Measurements from ENCODE around the gene CHAF1A. TPM values are rescaled to one million over a fixed set of nuclear protein-coding genes. Genes with fewer than 3 reads are reported as not detected.

CHAF1A gene
- total and polyA plus RNA-seq, 4 donors: 5.2 to 9.3 (median 6.7) TPM

DNA sequence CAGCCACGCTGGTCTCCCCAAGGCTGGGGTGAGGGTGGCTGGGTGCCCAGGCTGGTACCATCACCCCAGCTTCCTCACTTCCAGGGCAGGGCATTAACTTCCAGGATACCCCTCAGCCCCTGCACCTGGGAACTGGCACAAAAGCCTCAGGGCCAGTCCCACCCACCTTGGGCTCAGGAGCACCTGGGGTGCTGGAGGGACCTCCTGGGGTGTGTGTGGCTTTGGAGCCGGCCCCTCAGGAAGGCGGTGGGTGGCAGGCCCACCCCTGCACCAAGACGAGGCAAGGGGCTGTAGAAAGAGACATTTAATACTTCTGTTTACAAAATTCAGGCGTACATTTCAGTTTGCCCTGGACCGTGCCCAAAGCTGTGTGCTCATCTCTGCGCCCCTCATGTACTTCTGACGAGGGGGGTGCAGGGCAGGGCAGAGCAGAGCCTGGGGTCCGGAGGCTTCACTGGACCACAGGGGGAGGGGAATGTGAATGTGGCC is 42.3 kb upstream of the CHAF1A start:
- H3K27ac ChIP-seq (ENCODE audit: low read depth in 1 of 2, low read length in 2 of 2): no peak overlapping the region
- WGBS, 2 donors: 77 to 80% methylated on average over 9 of the region's 9 CpGs
- intact Hi-C loops (cut with DNase I): no loop called here
- ATAC-seq (ENCODE audit: low FRiP score) (no peak), DNase-seq (no peak)
- H3K27me3 ChIP-seq (ENCODE audit: control insufficient read depth in 1 of 2, insufficient read depth in 2 of 2, low read length in 1 of 2): no peaks in the 10 kb centered on the region
- H3K36me3 ChIP-seq (ENCODE audit: control insufficient read depth in 1 of 2, insufficient read depth in 2 of 2, low read length in 1 of 2): peaks cover 0 to 5% of the 10 kb centered on the region in 2 donors
- H3K9me3 ChIP-seq (ENCODE audit: control insufficient read depth, low read length): no peaks in the 10 kb centered on the region
- no peaks in the 10 kb centered on the region for H3K4me1 ChIP-seq (ENCODE audit: control insufficient read depth in 1 of 2, insufficient read depth in 2 of 2, low read length in 2 of 2)
- no peak overlapping the region for H3K4me3 ChIP-seq (ENCODE audit: low read length in 2 of 2)

DNA sequence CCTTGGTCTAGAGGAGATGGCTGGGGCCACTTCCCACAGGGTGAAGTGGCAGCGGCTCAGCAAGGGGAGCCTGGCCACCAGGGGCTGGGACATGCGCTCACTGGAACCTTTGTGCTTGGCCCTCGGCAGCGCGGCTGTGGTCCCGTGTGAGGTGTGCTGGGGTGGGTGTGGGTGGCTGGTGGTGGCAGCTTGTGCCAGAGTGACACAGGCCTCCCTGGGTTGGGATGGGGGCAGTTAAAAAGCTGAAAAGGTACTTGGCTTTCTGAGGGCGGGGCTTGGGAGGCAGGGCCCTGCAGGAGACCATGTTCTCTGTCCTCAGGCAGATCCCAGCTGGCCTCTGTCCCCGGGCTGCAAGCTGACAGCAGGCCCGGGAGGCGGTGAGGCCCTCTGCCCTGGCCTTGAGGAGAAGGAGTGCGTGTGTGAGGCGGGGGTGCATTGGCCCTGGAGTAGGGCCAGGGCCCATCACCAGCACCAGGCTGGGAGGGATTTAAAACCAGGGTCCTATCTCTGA is 41.7 kb upstream of the CHAF1A start:
- H3K9me3 ChIP-seq (ENCODE audit: control insufficient read depth, low read length): no peaks in the 10 kb centered on the region
- H3K4me1 ChIP-seq (ENCODE audit: control insufficient read depth in 1 of 2, insufficient read depth in 2 of 2, low read length in 2 of 2): no peaks in the 10 kb centered on the region
- no peak overlapping the region for H3K4me3 ChIP-seq (ENCODE audit: low read length in 2 of 2)
- H3K36me3 ChIP-seq (ENCODE audit: control insufficient read depth in 1 of 2, insufficient read depth in 2 of 2, low read length in 1 of 2): peaks cover 0 to 5% of the 10 kb centered on the region in 2 donors
- no peaks in the 10 kb centered on the region for H3K27me3 ChIP-seq (ENCODE audit: control insufficient read depth in 1 of 2, insufficient read depth in 2 of 2, low read length in 1 of 2)
- no peak overlapping the region for H3K27ac ChIP-seq (ENCODE audit: low read depth in 1 of 2, low read length in 2 of 2)
- intact Hi-C loops (cut with DNase I): no loop called here
- DNase-seq (no peak), ATAC-seq (ENCODE audit: low FRiP score) (no peak)
- 85 to 91% methylated on average over 11 to 12 of the region's 12 CpGs for WGBS, 2 donors

DNA sequence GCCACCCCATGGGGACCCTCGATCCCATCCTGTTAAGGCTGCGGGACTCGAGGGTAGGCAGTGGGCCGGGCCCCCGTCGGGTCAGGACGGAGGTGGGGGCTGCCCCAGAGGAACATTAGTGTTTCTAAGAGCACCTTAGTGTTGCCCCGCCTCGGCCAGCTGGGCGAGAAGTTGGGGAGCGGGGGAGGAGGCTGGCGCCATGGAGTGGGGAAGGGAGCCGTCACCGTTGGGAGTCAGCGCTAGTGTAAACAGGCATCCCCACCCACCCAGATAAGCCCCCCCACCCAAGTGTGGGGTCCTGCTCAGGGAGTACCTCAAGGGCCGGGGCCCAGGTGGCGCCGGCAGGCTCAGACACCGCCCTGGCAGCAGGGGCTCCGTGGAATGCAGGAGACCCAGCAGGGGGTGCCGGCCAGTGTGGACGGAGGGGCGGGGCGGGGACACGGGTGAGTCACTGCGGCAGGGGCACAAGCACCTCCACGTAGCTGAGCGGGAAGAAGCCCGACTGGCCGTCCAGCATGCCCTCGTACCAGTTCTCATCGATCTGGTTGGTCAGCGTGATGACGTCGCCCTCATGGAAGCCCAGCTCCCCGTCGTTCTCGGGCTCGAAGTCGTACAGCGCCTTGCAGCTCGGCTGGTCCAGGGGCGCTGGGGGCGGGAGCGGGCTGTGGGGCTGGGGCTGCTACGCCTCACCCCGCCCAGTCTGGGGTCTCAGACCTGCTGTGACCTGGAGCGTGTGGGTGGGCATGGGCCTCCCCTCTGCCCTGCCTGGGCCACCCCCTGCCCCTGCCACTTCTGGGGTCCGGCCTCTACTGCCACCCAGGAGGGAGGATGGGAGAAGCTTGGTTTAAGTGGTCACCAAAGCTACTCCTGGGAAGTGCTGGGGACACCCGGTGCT is 41.0 kb upstream of the CHAF1A start:
- intact Hi-C loops (cut with DNase I): no loop called here
- no peaks in the 10 kb centered on the region for H3K27me3 ChIP-seq (ENCODE audit: control insufficient read depth in 1 of 2, insufficient read depth in 2 of 2, low read length in 1 of 2)
- no peak for DNase-seq
- peaks cover 0 to 5% of the 10 kb centered on the region in 2 donors for H3K36me3 ChIP-seq (ENCODE audit: control insufficient read depth in 1 of 2, insufficient read depth in 2 of 2, low read length in 1 of 2)
- 89 to 91% methylated on average over 41 to 50 of the region's 50 CpGs for WGBS, 2 donors
- no peak overlapping the region for H3K4me3 ChIP-seq (ENCODE audit: low read length in 2 of 2)
- H3K27ac ChIP-seq (ENCODE audit: low read depth in 1 of 2, low read length in 2 of 2): no peak overlapping the region
- H3K9me3 ChIP-seq (ENCODE audit: control insufficient read depth, low read length): no peaks in the 10 kb centered on the region
- no peaks in the 10 kb centered on the region for H3K4me1 ChIP-seq (ENCODE audit: control insufficient read depth in 1 of 2, insufficient read depth in 2 of 2, low read length in 2 of 2)
- ATAC-seq (ENCODE audit: low FRiP score): no peak

DNA sequence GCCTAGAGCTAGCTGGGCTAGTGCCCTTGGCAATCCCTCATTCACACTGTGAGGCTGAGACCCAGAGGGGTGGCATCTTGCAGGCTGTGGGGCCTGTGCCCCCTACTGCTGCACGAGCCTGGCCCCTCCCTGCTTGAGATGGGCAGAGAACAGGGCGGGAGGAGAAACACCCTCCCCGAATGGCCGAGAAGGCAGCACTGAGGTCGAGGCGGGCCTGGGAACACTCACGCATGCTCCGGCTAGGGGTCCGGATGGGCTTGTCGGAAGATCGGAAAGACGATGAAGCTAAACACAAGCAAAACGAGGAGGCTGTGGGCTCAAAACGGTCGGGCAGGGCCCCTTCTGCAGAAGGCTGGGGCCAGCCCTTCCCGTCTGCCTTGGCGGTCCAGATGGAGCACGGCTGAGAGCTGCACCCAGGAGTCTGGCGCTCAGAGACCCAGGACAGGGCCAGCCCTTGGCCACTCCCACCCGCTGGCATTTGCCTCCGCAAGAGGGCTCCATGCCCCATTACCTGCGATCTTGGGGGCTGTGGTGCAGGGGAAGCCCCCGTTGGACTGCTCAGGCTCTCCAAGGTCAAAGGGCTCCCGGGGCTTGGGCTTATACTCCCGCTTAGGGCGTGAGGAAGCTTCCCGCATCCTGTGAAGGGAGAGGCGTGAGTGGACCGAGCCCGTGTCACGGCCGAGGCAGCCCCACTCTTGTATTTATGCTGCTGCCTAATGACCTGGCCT is 40.2 kb upstream of the CHAF1A start:
- DNase-seq: peak in 1 of 2 donors; percentile 48
- Histone ChIP-seq H3K36me3 (ENCODE audit: control insufficient read depth in 1 of 2, insufficient read depth in 2 of 2, low read length in 1 of 2) (peaks cover 0 to 5% of the 10 kb centered on the region in 2 donors), H3K9me3 (ENCODE audit: control insufficient read depth, low read length) (no peaks in the 10 kb centered on the region), H3K4me1 (ENCODE audit: control insufficient read depth in 1 of 2, insufficient read depth in 2 of 2, low read length in 2 of 2) (no peaks in the 10 kb centered on the region), H3K4me3 (ENCODE audit: low read length in 2 of 2) (no peak overlapping the region), H3K27ac (ENCODE audit: low read depth in 1 of 2, low read length in 2 of 2) (no peak overlapping the region), H3K27me3 (ENCODE audit: control insufficient read depth in 1 of 2, insufficient read depth in 2 of 2, low read length in 1 of 2) (no peaks in the 10 kb centered on the region)
- intact Hi-C loops (cut with DNase I): no loop called here
- ATAC-seq (ENCODE audit: low FRiP score): no peak
- 85 to 88% methylated on average over 32 of the region's 32 CpGs for WGBS, 2 donors

DNA sequence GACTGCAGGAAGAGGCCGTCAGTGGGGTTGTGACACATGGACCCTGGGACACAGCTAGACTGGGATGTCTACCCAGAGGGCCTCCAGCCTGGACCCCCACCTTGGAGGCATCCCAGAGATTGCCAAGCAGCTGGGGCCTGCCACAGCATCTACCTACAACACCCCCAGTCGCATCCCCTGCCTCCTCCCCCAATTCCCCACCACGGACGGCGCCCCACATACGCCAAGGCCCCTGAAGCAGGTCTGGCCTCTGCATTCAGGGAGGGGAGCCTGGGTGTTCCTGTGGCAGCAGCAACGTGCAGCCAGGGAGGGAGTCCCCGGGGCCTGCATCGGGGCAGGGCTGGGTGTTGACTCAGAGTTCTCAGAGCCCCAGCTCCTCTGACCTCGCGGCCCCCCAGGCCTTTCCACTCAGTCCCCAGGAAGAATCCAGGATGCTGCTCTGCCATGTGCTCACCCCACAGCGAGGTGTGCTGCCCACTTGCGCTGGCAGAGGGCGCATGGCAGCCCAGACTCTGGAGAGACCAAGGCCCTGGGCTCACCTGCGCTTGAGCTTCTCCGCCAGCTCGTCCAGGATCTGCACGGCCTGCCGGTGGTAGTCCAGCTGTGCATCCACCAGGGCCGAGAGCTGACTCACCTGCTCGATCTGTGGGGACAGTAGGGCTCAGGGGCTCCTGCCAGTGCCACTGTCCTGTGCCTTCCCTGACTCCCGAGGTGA is 39.5 kb upstream of the CHAF1A start:
- Histone ChIP-seq H3K27ac (ENCODE audit: low read depth in 1 of 2, low read length in 2 of 2) (no peak overlapping the region), H3K27me3 (ENCODE audit: control insufficient read depth in 1 of 2, insufficient read depth in 2 of 2, low read length in 1 of 2) (no peaks in the 10 kb centered on the region), H3K4me3 (ENCODE audit: low read length in 2 of 2) (no peak overlapping the region), H3K9me3 (ENCODE audit: control insufficient read depth, low read length) (no peaks in the 10 kb centered on the region), H3K36me3 (ENCODE audit: control insufficient read depth in 1 of 2, insufficient read depth in 2 of 2, low read length in 1 of 2) (peaks cover 0 to 5% of the 10 kb centered on the region in 2 donors), H3K4me1 (ENCODE audit: control insufficient read depth in 1 of 2, insufficient read depth in 2 of 2, low read length in 2 of 2) (no peaks in the 10 kb centered on the region)
- no peak for ATAC-seq (ENCODE audit: low FRiP score)
- 80 to 82% methylated on average over 21 to 22 of the region's 22 CpGs for WGBS, 2 donors
- DNase-seq: no peak
- intact Hi-C loops (cut with DNase I): no loop called here

DNA sequence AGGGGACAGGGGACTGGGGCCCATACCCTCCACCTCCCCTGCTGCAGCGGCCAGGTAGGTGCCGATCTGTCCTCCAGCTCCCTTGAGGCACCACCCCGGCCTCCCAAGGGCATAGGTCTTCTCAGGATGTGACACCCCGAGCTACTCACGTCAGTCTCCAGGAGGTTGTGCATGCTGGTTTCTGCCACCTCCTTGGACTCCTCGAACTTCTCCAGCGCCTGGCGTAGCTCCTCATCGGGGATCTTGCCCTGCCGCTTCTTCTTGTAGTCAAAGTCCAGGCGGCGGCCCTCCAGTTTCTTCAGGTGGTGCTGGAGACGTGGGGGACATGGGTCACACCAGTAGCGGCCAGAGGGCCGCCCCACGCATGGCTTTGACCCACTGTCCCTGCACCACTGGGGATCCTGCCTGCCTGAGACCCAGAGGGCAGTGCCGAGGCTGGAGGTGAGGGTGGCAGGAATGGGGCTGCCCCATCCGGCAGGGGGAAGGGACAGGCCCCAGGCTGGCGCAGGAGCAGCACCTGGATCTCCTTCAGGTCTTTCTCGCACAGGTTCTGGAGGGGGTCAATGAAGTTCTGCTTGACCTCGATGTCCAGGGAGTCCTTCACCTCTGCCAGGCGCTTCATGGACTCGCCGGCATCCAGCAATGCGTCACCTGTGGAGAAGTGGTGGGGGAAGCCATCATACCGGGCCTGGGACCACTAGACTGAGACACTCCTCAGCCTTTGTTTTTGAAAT is 38.7 kb upstream of the CHAF1A start:
- Histone ChIP-seq H3K27me3 (ENCODE audit: control insufficient read depth in 1 of 2, insufficient read depth in 2 of 2, low read length in 1 of 2) (no peaks in the 10 kb centered on the region), H3K9me3 (ENCODE audit: control insufficient read depth, low read length) (no peaks in the 10 kb centered on the region), H3K36me3 (ENCODE audit: control insufficient read depth in 1 of 2, insufficient read depth in 2 of 2, low read length in 1 of 2) (peaks cover 0 to 5% of the 10 kb centered on the region in 2 donors), H3K27ac (ENCODE audit: low read depth in 1 of 2, low read length in 2 of 2) (no peak overlapping the region), H3K4me1 (ENCODE audit: control insufficient read depth in 1 of 2, insufficient read depth in 2 of 2, low read length in 2 of 2) (no peaks in the 10 kb centered on the region), H3K4me3 (ENCODE audit: low read length in 2 of 2) (no peak overlapping the region)
- 90 to 91% methylated on average over 26 of the region's 26 CpGs for WGBS, 2 donors
- intact Hi-C loops (cut with DNase I): no loop called here
- no peak for ATAC-seq (ENCODE audit: low FRiP score)
- no peak for DNase-seq

DNA sequence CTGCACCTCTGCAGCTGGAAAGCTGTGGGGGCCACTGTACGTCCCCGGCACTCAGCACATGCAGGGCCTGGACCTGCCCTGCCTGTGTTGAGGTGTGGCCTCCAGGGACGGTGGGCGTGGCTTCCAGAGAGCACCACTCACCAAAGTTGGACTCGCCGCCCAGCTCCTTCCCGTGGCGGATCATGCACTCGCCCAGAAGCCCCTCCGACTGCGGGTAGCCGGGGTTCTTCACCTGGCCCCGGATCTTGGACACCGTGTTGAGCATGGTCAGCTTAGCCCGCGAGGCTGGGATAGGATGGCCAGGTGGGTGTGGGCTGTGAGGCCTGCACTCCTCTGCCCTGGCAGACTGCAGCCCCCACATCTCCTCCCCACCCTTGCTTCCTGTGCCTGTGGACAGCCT is 37.1 kb upstream of the CHAF1A start:
- H3K4me3 ChIP-seq (ENCODE audit: low read length in 2 of 2): no peak overlapping the region
- H3K27me3 ChIP-seq (ENCODE audit: control insufficient read depth in 1 of 2, insufficient read depth in 2 of 2, low read length in 1 of 2): no peaks in the 10 kb centered on the region
- no peaks in the 10 kb centered on the region for H3K4me1 ChIP-seq (ENCODE audit: control insufficient read depth in 1 of 2, insufficient read depth in 2 of 2, low read length in 2 of 2)
- intact Hi-C loops (cut with DNase I): no loop called here
- peak in 1 of 2 donors; percentile 55 for DNase-seq
- whole genome bisulfite sequencing, 2 donors: 89 to 92% methylated on average over 14 to 16 of the region's 16 CpGs
- no peak overlapping the region for H3K27ac ChIP-seq (ENCODE audit: low read depth in 1 of 2, low read length in 2 of 2)
- H3K9me3 ChIP-seq (ENCODE audit: control insufficient read depth, low read length): no peaks in the 10 kb centered on the region
- H3K36me3 ChIP-seq (ENCODE audit: control insufficient read depth in 1 of 2, insufficient read depth in 2 of 2, low read length in 1 of 2): peaks cover 0 to 2% of the 10 kb centered on the region in 2 donors
- no peak for ATAC-seq (ENCODE audit: low FRiP score)

Data from aorta (tissue), 5 donors.